SK-N-SH treated with all-trans-retinoic acid at 6 μM for 48 hours (cell line): ENCODE data around the gene TMEM94.
"Not testable (repeated sequence)": the region's sequence is repeated elsewhere in the genome, so short reads cannot be mapped to it uniquely, and the experiment has no call there.

Source experiments
- ATAC-seq: fragments of 200-7000 bp; cut with Tn5 transposase; 3 replicates; pipeline ENCODE4 v1.9.1; 2020; ENCODE audit warnings: mild to moderate bottlenecking, moderate library complexity
- ARNTL ChIP-seq: fragments of 450-650 bp; formaldehyde crosslinking; IDR thresholded peaks from 2 replicates; pipeline ENCODE4 v1.5.0; 2020; ENCODE audit warnings: low read depth, mild to moderate bottlenecking, moderate library complexity, borderline replicate concordance
- CSDC2 ChIP-seq: fragments of 250-450 bp; sonication (Bioruptor Pico); IDR thresholded peaks from 2 replicates; pipeline ENCODE4 v1.5.0; 2020; ENCODE audit warnings: mild to moderate bottlenecking, moderate library complexity
- ESRRG ChIP-seq: fragments of 250-450 bp; sonication (Bioruptor Pico); IDR thresholded peaks from 2 replicates; pipeline ENCODE4 v1.6.1; 2021; ENCODE audit warnings: mild to moderate bottlenecking
- GLIS3 ChIP-seq: fragments of 250-450 bp; sonication (Bioruptor Pico); IDR thresholded peaks from 2 replicates; pipeline ENCODE4 v1.5.0; 2020; ENCODE audit warnings: mild to moderate bottlenecking, moderate library complexity
- ISL1 ChIP-seq: fragments of 250-450 bp; sonication (Bioruptor Pico); IDR thresholded peaks from 2 replicates; pipeline ENCODE4 v2.1.2; 2022; ENCODE audit warnings: mild to moderate bottlenecking, moderate library complexity
- POU6F1 ChIP-seq: fragments of 250-450 bp; sonication (Bioruptor Pico); IDR thresholded peaks from 2 replicates; pipeline ENCODE4 v1.8.0; 2021; ENCODE audit warnings: low read depth, mild to moderate bottlenecking, moderate library complexity, borderline replicate concordance
- RARB ChIP-seq: fragments of 250-450 bp; sonication (Bioruptor Pico); IDR thresholded peaks from 2 replicates; pipeline ENCODE4 v1.8.0; 2021; ENCODE audit warnings: mild to moderate bottlenecking, moderate library complexity
- SNAI2 ChIP-seq: fragments of 250-450 bp; sonication (Bioruptor Pico); IDR thresholded peaks from 2 replicates; pipeline ENCODE4 v1.5.0; 2020; ENCODE audit warnings: mild to moderate bottlenecking, moderate library complexity
- TCF4 ChIP-seq: fragments of 250-450 bp; sonication (Bioruptor Pico); IDR thresholded peaks from 2 replicates; pipeline ENCODE4 v1.8.0; 2021; ENCODE audit warnings: mild to moderate bottlenecking, moderate library complexity, borderline replicate concordance
- TOX ChIP-seq: fragments of 250-450 bp; sonication (Bioruptor Pico); IDR thresholded peaks from 2 replicates; pipeline ENCODE4 v1.8.0; 2021; ENCODE audit warnings: mild to moderate bottlenecking, moderate library complexity, borderline replicate concordance
- ZC3H10 ChIP-seq: fragments of 250-450 bp; sonication (Bioruptor Pico); IDR thresholded peaks from 2 replicates; pipeline ENCODE4 v1.5.1; 2021; ENCODE audit warnings: mild to moderate bottlenecking, moderate library complexity
- ZFP3 ChIP-seq: fragments of 250-450 bp; sonication (Bioruptor Pico); IDR thresholded peaks from 2 replicates; pipeline ENCODE4 v1.5.0; 2020; ENCODE audit warnings: mild to moderate bottlenecking, moderate library complexity
- ZFP30 ChIP-seq: fragments of 450-650 bp; formaldehyde crosslinking; IDR thresholded peaks from 2 replicates; pipeline ENCODE4 v1.5.0; 2022; ENCODE audit warnings: mild to moderate bottlenecking, moderate library complexity
- ZNF565 ChIP-seq: fragments of 450-650 bp; formaldehyde crosslinking; conservative IDR thresholded peaks from 2 replicates; pipeline ENCODE4 v1.5.0; 2020; ENCODE audit warnings: low read depth, mild to moderate bottlenecking, moderate library complexity
- ZNF8 ChIP-seq: fragments of 450-650 bp; formaldehyde crosslinking; IDR thresholded peaks from 2 replicates; pipeline ENCODE4 v1.5.0; 2020; ENCODE audit warnings: mild to moderate bottlenecking, moderate library complexity
- TF ChIP-seq, protein P1 (sequence below): fragments of 250-450 bp; sonication (Bioruptor Pico); IDR thresholded peaks from 2 replicates; pipeline ENCODE4 v1.5.1; 2020; ENCODE audit warnings: low read depth, mild to moderate bottlenecking, moderate library complexity
- TF ChIP-seq, protein P2 (sequence below): fragments of 250-450 bp; sonication (Bioruptor Pico); IDR thresholded peaks from 2 replicates; pipeline ENCODE4 v1.8.0; 2020; ENCODE audit warnings: mild to moderate bottlenecking, moderate library complexity, borderline replicate concordance
- TF ChIP-seq, protein P3 (sequence below): fragments of 250-450 bp; sonication (Bioruptor Pico); IDR thresholded peaks from 2 replicates; pipeline ENCODE4 v1.5.0; 2020; ENCODE audit warnings: mild to moderate bottlenecking, moderate library complexity

The TMEM94 gene

DNA sequence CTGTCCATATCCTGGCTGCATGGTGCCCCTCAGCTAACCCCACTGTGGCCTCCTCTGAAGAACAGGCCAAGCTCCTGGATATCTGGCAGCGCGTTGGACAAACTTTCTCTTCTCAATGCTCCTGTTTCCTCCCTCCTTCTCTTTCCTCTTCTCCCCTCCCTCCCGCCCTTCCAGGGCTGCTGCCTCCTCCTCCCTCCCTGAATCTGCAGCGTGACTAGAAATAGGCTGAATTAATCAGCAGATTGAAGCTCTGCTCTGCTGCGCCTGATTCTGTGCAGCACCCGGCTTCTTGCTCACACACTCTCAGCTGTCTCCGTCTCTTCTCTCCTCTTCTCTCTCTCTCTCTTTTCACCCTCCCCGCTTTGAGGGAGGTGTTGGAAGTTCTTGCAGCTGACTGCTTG, 19.8 kb downstream of the TMEM94 start (continued):
- TF ChIP-seq, protein P1, sequence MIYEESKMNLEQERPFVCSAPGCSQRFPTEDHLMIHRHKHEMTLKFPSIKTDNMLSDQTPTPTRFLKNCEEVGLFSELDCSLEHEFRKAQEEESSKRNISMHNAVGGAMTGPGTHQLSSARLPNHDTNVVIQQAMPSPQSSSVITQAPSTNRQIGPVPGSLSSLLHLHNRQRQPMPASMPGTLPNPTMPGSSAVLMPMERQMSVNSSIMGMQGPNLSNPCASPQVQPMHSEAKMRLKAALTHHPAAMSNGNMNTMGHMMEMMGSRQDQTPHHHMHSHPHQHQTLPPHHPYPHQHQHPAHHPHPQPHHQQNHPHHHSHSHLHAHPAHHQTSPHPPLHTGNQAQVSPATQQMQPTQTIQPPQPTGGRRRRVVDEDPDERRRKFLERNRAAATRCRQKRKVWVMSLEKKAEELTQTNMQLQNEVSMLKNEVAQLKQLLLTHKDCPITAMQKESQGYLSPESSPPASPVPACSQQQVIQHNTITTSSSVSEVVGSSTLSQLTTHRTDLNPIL (CRISPR knock-in tag): no peak
- no peak for TF ChIP-seq ISL1 (CRISPR knock-in tag)
- no peak for TF ChIP-seq TCF4 (CRISPR knock-in tag)
- TF ChIP-seq CSDC2 (CRISPR knock-in tag): no peak
- TF ChIP-seq POU6F1 (CRISPR knock-in tag): no peak
- TF ChIP-seq TOX (CRISPR knock-in tag): no peak
- TF ChIP-seq ARNTL: no peak
- TF ChIP-seq RARB: no peak
- no peak for TF ChIP-seq GLIS3 (CRISPR knock-in tag)
- TF ChIP-seq ZFP3 (CRISPR knock-in tag): no peak
- TF ChIP-seq ZFP30 (CRISPR knock-in tag): no peak
- no peak for TF ChIP-seq ESRRG

- ATAC-seq: no peak
- TF ChIP-seq ZFP30 (CRISPR knock-in tag): no peak
- no peak for TF ChIP-seq SNAI2 (CRISPR knock-in tag)
- TF ChIP-seq TCF4 (CRISPR knock-in tag): no peak
- TF ChIP-seq ZNF565 (CRISPR knock-in tag): no peak
- TF ChIP-seq ZNF8 (CRISPR knock-in tag): no peak
- no peak for TF ChIP-seq TOX (CRISPR knock-in tag)
- TF ChIP-seq, protein P2, sequence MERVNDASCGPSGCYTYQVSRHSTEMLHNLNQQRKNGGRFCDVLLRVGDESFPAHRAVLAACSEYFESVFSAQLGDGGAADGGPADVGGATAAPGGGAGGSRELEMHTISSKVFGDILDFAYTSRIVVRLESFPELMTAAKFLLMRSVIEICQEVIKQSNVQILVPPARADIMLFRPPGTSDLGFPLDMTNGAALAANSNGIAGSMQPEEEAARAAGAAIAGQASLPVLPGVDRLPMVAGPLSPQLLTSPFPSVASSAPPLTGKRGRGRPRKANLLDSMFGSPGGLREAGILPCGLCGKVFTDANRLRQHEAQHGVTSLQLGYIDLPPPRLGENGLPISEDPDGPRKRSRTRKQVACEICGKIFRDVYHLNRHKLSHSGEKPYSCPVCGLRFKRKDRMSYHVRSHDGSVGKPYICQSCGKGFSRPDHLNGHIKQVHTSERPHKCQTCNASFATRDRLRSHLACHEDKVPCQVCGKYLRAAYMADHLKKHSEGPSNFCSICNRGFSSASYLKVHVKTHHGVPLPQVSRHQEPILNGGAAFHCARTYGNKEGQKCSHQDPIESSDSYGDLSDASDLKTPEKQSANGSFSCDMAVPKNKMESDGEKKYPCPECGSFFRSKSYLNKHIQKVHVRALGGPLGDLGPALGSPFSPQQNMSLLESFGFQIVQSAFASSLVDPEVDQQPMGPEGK (CRISPR knock-in tag): no peak
- TF ChIP-seq, protein P3, sequence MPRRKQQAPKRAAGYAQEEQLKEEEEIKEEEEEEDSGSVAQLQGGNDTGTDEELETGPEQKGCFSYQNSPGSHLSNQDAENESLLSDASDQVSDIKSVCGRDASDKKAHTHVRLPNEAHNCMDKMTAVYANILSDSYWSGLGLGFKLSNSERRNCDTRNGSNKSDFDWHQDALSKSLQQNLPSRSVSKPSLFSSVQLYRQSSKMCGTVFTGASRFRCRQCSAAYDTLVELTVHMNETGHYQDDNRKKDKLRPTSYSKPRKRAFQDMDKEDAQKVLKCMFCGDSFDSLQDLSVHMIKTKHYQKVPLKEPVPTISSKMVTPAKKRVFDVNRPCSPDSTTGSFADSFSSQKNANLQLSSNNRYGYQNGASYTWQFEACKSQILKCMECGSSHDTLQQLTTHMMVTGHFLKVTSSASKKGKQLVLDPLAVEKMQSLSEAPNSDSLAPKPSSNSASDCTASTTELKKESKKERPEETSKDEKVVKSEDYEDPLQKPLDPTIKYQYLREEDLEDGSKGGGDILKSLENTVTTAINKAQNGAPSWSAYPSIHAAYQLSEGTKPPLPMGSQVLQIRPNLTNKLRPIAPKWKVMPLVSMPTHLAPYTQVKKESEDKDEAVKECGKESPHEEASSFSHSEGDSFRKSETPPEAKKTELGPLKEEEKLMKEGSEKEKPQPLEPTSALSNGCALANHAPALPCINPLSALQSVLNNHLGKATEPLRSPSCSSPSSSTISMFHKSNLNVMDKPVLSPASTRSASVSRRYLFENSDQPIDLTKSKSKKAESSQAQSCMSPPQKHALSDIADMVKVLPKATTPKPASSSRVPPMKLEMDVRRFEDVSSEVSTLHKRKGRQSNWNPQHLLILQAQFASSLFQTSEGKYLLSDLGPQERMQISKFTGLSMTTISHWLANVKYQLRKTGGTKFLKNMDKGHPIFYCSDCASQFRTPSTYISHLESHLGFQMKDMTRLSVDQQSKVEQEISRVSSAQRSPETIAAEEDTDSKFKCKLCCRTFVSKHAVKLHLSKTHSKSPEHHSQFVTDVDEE (CRISPR knock-in tag): no peak
- TF ChIP-seq ARNTL: no peak
- no peak for TF ChIP-seq ZC3H10
- TF ChIP-seq ZFP3 (CRISPR knock-in tag): no peak
- no peak for TF ChIP-seq ISL1 (CRISPR knock-in tag)
Observed at GRCh38 chr17:75476752-75477489, 20.5 kb downstream of the TMEM94 start.

GRCh38 chr17:75477490-75477862, 21.0 kb downstream of the TMEM94 start:
- not testable (repeated sequence) for ATAC-seq

DNA sequence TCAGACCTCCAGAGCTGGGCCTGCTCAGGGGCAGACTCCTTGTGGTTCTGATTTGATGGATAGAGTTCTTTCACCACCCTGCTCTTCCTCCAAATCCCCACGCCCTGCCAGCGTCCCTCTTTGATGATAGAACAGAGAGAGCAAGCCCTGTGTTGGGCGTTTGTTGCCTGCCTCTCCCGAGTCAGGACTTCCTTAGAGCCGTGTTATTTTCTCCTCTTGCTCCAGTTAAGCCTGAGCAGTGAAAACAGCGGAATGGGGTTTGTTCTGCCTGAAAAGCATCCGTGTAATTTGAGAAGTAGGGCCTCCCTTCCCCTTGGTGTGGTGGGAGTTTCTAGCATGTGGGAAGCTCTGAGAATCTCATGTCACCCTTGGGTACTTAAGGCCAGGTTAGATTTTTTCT, 22.1 kb downstream of the TMEM94 start:
- no peak for ATAC-seq
- no peak for TF ChIP-seq ZNF565 (CRISPR knock-in tag)
- TF ChIP-seq, protein P2 (CRISPR knock-in tag): no peak
